ENCODE measurements around the gene SP140L.

The SP140L gene

GRCh38 chr2:230317366-230317765, 9.6 kb upstream of the SP140L start:
- CTCF ChIA-PET, result no interaction called here
- POLR2A ChIA-PET, result no interaction called here

GRCh38 chr2:230318190-230319121, 8.5 kb upstream of the SP140L start:
- Histone ChIP-seq H3K4me1 (ENCODE audit: control extremely low read depth in 1 of 4, control insufficient read depth in 4 of 4, insufficient read depth in 4 of 4, low read length in 3 of 4) (peaks cover 11 to 20% (median 19%) of the 10 kb centered on the region in 4 experiments), H3K27me3 (replicated peaks in 2 of 5; ENCODE audit: control insufficient read depth in 4 of 5, insufficient read depth in 5 of 5, low read length in 4 of 5) (no peaks in the 10 kb centered on the region), H3K4me3 (ENCODE audit: control insufficient read depth in 1 of 7, extremely low read depth in 1 of 7, insufficient read depth in 4 of 7, low read depth in 2 of 7, low read length in 6 of 7) (peak overlapping the region in 1 of 7 experiments; percentile 34), H3K36me3 (ENCODE audit: control insufficient read depth in 4 of 4, insufficient read depth in 4 of 4, low read length in 3 of 4) (no peaks in the 10 kb centered on the region), H3K27ac (ENCODE audit: insufficient read depth in 1 of 2, low read depth in 1 of 2, low read length in 2 of 2, poor library complexity in 1 of 2, severe bottlenecking in 2 of 2) (no peak overlapping the region), H3K9me3 (ENCODE audit: control extremely low read depth in 1 of 5, control insufficient read depth in 4 of 5, insufficient read depth in 2 of 5, low read depth in 1 of 5, low read length in 4 of 5) (peaks cover 0 to 11% (median 4%) of the 10 kb centered on the region in 5 experiments)
- DNase-seq, result peak in 2 of 3 donors; percentile 28 to 43
- WGBS (ENCODE audit: insufficient coverage), result 67% methylated on average over 6 of the region's 6 CpGs
- ChIA-PET CTCF (interaction anchor here (1.4 kb wide), 1 partner anchor 9 kb away, joined by 5 read pairs; the partner anchor contains the start of gene SP140L), POLR2A (no interaction called here)

More at GRCh38 chr2:230317366-230317765, 9.6 kb upstream of the SP140L start:
- Histone ChIP-seq H3K4me1 (ENCODE audit: control extremely low read depth in 1 of 4, control insufficient read depth in 4 of 4, insufficient read depth in 4 of 4, low read length in 3 of 4) (peaks cover 11 to 20% (median 19%) of the 10 kb centered on the region in 4 experiments), H3K36me3 (ENCODE audit: control insufficient read depth in 4 of 4, insufficient read depth in 4 of 4, low read length in 3 of 4) (no peaks in the 10 kb centered on the region), H3K27me3 (replicated peaks in 2 of 5; ENCODE audit: control insufficient read depth in 4 of 5, insufficient read depth in 5 of 5, low read length in 4 of 5) (no peaks in the 10 kb centered on the region), H3K9me3 (ENCODE audit: control extremely low read depth in 1 of 5, control insufficient read depth in 4 of 5, insufficient read depth in 2 of 5, low read depth in 1 of 5, low read length in 4 of 5) (peaks cover 0 to 1% (median 0%) of the 10 kb centered on the region in 5 experiments), H3K4me3 (ENCODE audit: control insufficient read depth in 1 of 7, extremely low read depth in 1 of 7, insufficient read depth in 4 of 7, low read depth in 2 of 7, low read length in 6 of 7) (no peak overlapping the region), H3K27ac (ENCODE audit: insufficient read depth in 1 of 2, low read depth in 1 of 2, low read length in 2 of 2, poor library complexity in 1 of 2, severe bottlenecking in 2 of 2) (no peak overlapping the region)
- DNase-seq, result no peak
- 95% methylated on average over 3 of the region's 3 CpGs for WGBS (ENCODE audit: insufficient coverage)

GRCh38 chr2:230319211-230319862, 7.7 kb upstream of the SP140L start:
- DNase-seq, result peak; percentile 34 to 90 (median 84)
- Histone ChIP-seq H3K27ac (ENCODE audit: insufficient read depth in 1 of 2, low read depth in 1 of 2, low read length in 2 of 2, poor library complexity in 1 of 2, severe bottlenecking in 2 of 2) (no peak overlapping the region), H3K27me3 (replicated peaks in 2 of 5; ENCODE audit: control insufficient read depth in 4 of 5, insufficient read depth in 5 of 5, low read length in 4 of 5) (no peaks in the 10 kb centered on the region), H3K9me3 (ENCODE audit: control extremely low read depth in 1 of 5, control insufficient read depth in 4 of 5, insufficient read depth in 2 of 5, low read depth in 1 of 5, low read length in 4 of 5) (peaks cover 0 to 13% (median 4%) of the 10 kb centered on the region in 5 experiments), H3K4me3 (ENCODE audit: control insufficient read depth in 1 of 7, extremely low read depth in 1 of 7, insufficient read depth in 4 of 7, low read depth in 2 of 7, low read length in 6 of 7) (peak overlapping the region in 1 of 7 experiments; percentile 34), H3K36me3 (ENCODE audit: control insufficient read depth in 4 of 4, insufficient read depth in 4 of 4, low read length in 3 of 4) (no peaks in the 10 kb centered on the region), H3K4me1 (ENCODE audit: control extremely low read depth in 1 of 4, control insufficient read depth in 4 of 4, insufficient read depth in 4 of 4, low read length in 3 of 4) (peaks cover 11 to 20% (median 19%) of the 10 kb centered on the region in 4 experiments)
- CTCF ChIA-PET, result interaction anchor here (1.4 kb wide), 1 partner anchor 8 kb away, joined by 5 read pairs; the partner anchor contains the start of gene SP140L
- WGBS (ENCODE audit: insufficient coverage), result 0% methylated on average over 2 of the region's 5 CpGs
- POLR2A ChIA-PET, result no interaction called here

GRCh38 chr2:230321031-230321430, 6.0 kb upstream of the SP140L start:
- 100% methylated on average over 2 of the region's 2 CpGs for WGBS (ENCODE audit: insufficient coverage)
- CTCF ChIA-PET, result no interaction called here
- Histone ChIP-seq H3K9me3 (ENCODE audit: control extremely low read depth in 1 of 5, control insufficient read depth in 4 of 5, insufficient read depth in 2 of 5, low read depth in 1 of 5, low read length in 4 of 5) (peaks cover 0 to 13% (median 4%) of the 10 kb centered on the region in 5 experiments), H3K27me3 (replicated peaks in 2 of 5; ENCODE audit: control insufficient read depth in 4 of 5, insufficient read depth in 5 of 5, low read length in 4 of 5) (no peaks in the 10 kb centered on the region), H3K4me3 (ENCODE audit: control insufficient read depth in 1 of 7, extremely low read depth in 1 of 7, insufficient read depth in 4 of 7, low read depth in 2 of 7, low read length in 6 of 7) (no peak overlapping the region), H3K4me1 (ENCODE audit: control extremely low read depth in 1 of 4, control insufficient read depth in 4 of 4, insufficient read depth in 4 of 4, low read length in 3 of 4) (peaks cover 11 to 22% (median 19%) of the 10 kb centered on the region in 4 experiments), H3K36me3 (ENCODE audit: control insufficient read depth in 4 of 4, insufficient read depth in 4 of 4, low read length in 3 of 4) (peaks cover 0 to 3% (median 0%) of the 10 kb centered on the region in 4 experiments), H3K27ac (ENCODE audit: insufficient read depth in 1 of 2, low read depth in 1 of 2, low read length in 2 of 2, poor library complexity in 1 of 2, severe bottlenecking in 2 of 2) (no peak overlapping the region)
- POLR2A ChIA-PET, result no interaction called here
- no peak for DNase-seq

- POLR2A ChIA-PET, result no interaction called here
- Histone ChIP-seq H3K27ac (ENCODE audit: insufficient read depth in 1 of 2, low read depth in 1 of 2, low read length in 2 of 2, poor library complexity in 1 of 2, severe bottlenecking in 2 of 2) (no peak overlapping the region), H3K27me3 (replicated peaks in 2 of 5; ENCODE audit: control insufficient read depth in 4 of 5, insufficient read depth in 5 of 5, low read length in 4 of 5) (no peaks in the 10 kb centered on the region), H3K9me3 (ENCODE audit: control extremely low read depth in 1 of 5, control insufficient read depth in 4 of 5, insufficient read depth in 2 of 5, low read depth in 1 of 5, low read length in 4 of 5) (peaks cover 0 to 13% (median 4%) of the 10 kb centered on the region in 5 experiments), H3K4me3 (ENCODE audit: control insufficient read depth in 1 of 7, extremely low read depth in 1 of 7, insufficient read depth in 4 of 7, low read depth in 2 of 7, low read length in 6 of 7) (no peak overlapping the region), H3K36me3 (ENCODE audit: control insufficient read depth in 4 of 4, insufficient read depth in 4 of 4, low read length in 3 of 4) (peaks cover 0 to 3% (median 0%) of the 10 kb centered on the region in 4 experiments), H3K4me1 (ENCODE audit: control extremely low read depth in 1 of 4, control insufficient read depth in 4 of 4, insufficient read depth in 4 of 4, low read length in 3 of 4) (peaks cover 15 to 38% (median 28%) of the 10 kb centered on the region in 4 experiments)
- no peak for DNase-seq
- CTCF ChIA-PET, result interaction anchor here (0.5 to 1.2 kb wide), 2 partner anchors 14 to 874 kb away, joined by 3 to 4 read pairs; no protein-coding TSS in a partner anchor
- 97% methylated on average over 12 of the region's 12 CpGs for WGBS (ENCODE audit: insufficient coverage)
These were observed 4.2 kb upstream of the SP140L start for GRCh38 chr2:230322561-230323384.

- no peak overlapping the region for H3K4me3 ChIP-seq (ENCODE audit: control insufficient read depth in 1 of 7, extremely low read depth in 1 of 7, insufficient read depth in 4 of 7, low read depth in 2 of 7, low read length in 6 of 7)
- H3K27ac ChIP-seq (ENCODE audit: insufficient read depth in 1 of 2, low read depth in 1 of 2, low read length in 2 of 2, poor library complexity in 1 of 2, severe bottlenecking in 2 of 2), result no peak overlapping the region
- H3K27me3 ChIP-seq (replicated peaks in 2 of 5; ENCODE audit: control insufficient read depth in 4 of 5, insufficient read depth in 5 of 5, low read length in 4 of 5), result no peaks in the 10 kb centered on the region
- peaks cover 21 to 41% (median 27%) of the 10 kb centered on the region in 4 experiments for H3K4me1 ChIP-seq (ENCODE audit: control extremely low read depth in 1 of 4, control insufficient read depth in 4 of 4, insufficient read depth in 4 of 4, low read length in 3 of 4)
- peaks cover 0 to 13% (median 4%) of the 10 kb centered on the region in 5 experiments for H3K9me3 ChIP-seq (ENCODE audit: control extremely low read depth in 1 of 5, control insufficient read depth in 4 of 5, insufficient read depth in 2 of 5, low read depth in 1 of 5, low read length in 4 of 5)
- POLR2A ChIA-PET, result no interaction called here
- CTCF ChIA-PET, result no interaction called here
- H3K36me3 ChIP-seq (ENCODE audit: control insufficient read depth in 4 of 4, insufficient read depth in 4 of 4, low read length in 3 of 4), result peaks cover 0 to 3% (median 0%) of the 10 kb centered on the region in 4 experiments
- 98% methylated on average over 17 of the region's 18 CpGs for WGBS (ENCODE audit: insufficient coverage)
- DNase-seq, result no peak
These were observed 3.4 kb upstream of the SP140L start for GRCh38 chr2:230323385-230324106.
